Measurements from ENCODE around the gene SLC9A5. TPM values are rescaled to one million over a fixed set of nuclear protein-coding genes. Genes with fewer than 3 reads are reported as not detected.

SLC9A5 gene
- total RNA-seq, 1 experiment from 2014 or later = 10.3 TPM

GRCh38 chr16:67246081-67246755, 2.6 kb upstream of the SLC9A5 start (continued):
- TF ChIP-seq SOX15 (CRISPR knock-in tag; IDR thresholded peaks at IDR 0.05) (no peak), E2F4 (CRISPR knock-in tag; IDR thresholded peaks at IDR 0.05; ENCODE audit: borderline replicate concordance, low read depth) (no peak), MLX (CRISPR knock-in tag; IDR thresholded peaks at IDR 0.05) (no peak), OVOL2 (CRISPR knock-in tag; IDR thresholded peaks at IDR 0.05; ENCODE audit: borderline replicate concordance) (no peak), SP1 (CRISPR knock-in tag; conservative IDR thresholded peaks at IDR 0.05) (peak; percentile 57), HMGA2 (CRISPR knock-in tag; IDR thresholded peaks at IDR 0.05) (no peak), ZNF232 (CRISPR knock-in tag; IDR thresholded peaks at IDR 0.05) (0 out of 2 replicates have a peak, but pooled peaks have one; percentile 70), JAZF1 (CRISPR knock-in tag; IDR thresholded peaks at IDR 0.05) (no peak), FOXP4 (CRISPR knock-in tag; IDR thresholded peaks at IDR 0.05) (peak; percentile 18; the same call in 1 of the 2 replicates), FOXK1 (CRISPR knock-in tag; IDR thresholded peaks at IDR 0.05) (0 out of 2 replicates have a peak, but pooled peaks have one; percentile 36), TP53 (CRISPR knock-in tag; IDR thresholded peaks at IDR 0.05) (no peak), ZMAT4 (CRISPR knock-in tag; IDR thresholded peaks at IDR 0.05) (no peak), PREB (CRISPR knock-in tag; IDR thresholded peaks at IDR 0.05; ENCODE audit: borderline replicate concordance) (no peak), ZNF512 (CRISPR knock-in tag; IDR thresholded peaks at IDR 0.05; ENCODE audit: borderline replicate concordance) (no peak), JUN (CRISPR knock-in tag; IDR thresholded peaks at IDR 0.05) (no peak), ZNF138 (CRISPR knock-in tag; conservative IDR thresholded peaks at IDR 0.05) (no peak)

GRCh38 chr16:67246756-67247191, 2.0 kb upstream of the SLC9A5 start:
- CTCF ChIA-PET = interaction anchor here (0.5 to 5.0 kb wide), 51 partner anchors 8 to 337 kb away, joined by 3 to 57 read pairs (median 5); partner anchors contain the start of genes ATP6V0D1, B3GNT9, CES3 and ELMO3
- Mint-ChIP-seq H3K36me3 (no peaks in the 10 kb centered on the region), H3K27me3 (ENCODE audit: low read depth) (peaks cover 38% of the 10 kb centered on the region), H3K27ac (peak overlapping the region; percentile 85), H3K4me3 (peak overlapping the region; percentile 89), H3K9me3 (no peaks in the 10 kb centered on the region), H3K4me1 (peaks cover 35% of the 10 kb centered on the region)
- peak; percentile 97 for DNase-seq (ENCODE audit: low spot score)
- POLR2A ChIA-PET = interaction anchor here (0.6 to 3.2 kb wide), 10 partner anchors 9 to 286 kb away, joined by 3 to 26 read pairs (median 4); partner anchors contain the start of genes CES3 and TMEM208
- peak; percentile 78 for ATAC-seq
- TF ChIP-seq TP53 (CRISPR knock-in tag; IDR thresholded peaks at IDR 0.05) (peak; percentile 10; the same call in 1 of the 2 replicates), RELA (CRISPR knock-in tag; IDR thresholded peaks at IDR 0.05; ENCODE audit: borderline replicate concordance) (no peak), NFYB (CRISPR knock-in tag; conservative IDR thresholded peaks at IDR 0.05; ENCODE audit: low read depth) (no peak), E2F4 (CRISPR knock-in tag; IDR thresholded peaks at IDR 0.05; ENCODE audit: borderline replicate concordance, low read depth) (no peak), ZNF281 (CRISPR knock-in tag; IDR thresholded peaks at IDR 0.05) (0 out of 2 replicates have a peak, but pooled peaks have one; percentile 29), ETV6 (CRISPR knock-in tag; IDR thresholded peaks at IDR 0.05) (peak; percentile 14; the same call in 1 of the 2 replicates), MXD4 (CRISPR knock-in tag; IDR thresholded peaks at IDR 0.05; ENCODE audit: borderline replicate concordance) (no peak), MAX (CRISPR knock-in tag; IDR thresholded peaks at IDR 0.05) (no peak)

All from WTC11 (cell line).